ENCODE data around the gene UBE2G1.

DNA sequence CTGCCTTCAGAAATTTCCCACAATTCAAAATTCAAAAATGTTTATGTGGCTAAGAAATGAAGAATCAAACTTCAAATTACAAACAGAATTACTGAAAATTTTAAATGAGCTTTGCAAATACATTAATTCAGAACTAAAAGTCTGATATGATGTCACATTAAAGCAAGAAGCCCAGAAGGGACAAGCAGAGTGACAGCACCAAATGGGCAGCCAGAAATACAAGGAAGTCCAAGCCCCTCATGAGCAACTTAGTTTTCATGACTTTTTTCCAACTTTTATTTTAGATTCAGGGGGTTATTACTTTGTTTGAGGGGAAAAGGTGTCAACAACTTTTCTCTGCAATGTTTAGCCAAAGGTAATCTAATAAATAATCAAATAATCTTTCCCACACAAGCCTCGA is 21.5 kb downstream of the UBE2G1 start:
- no peak for TF ChIP-seq CTCF (conservative IDR thresholded peaks at IDR 0.05)
- no peak for TF ChIP-seq ZFX (IDR thresholded peaks at IDR 0.05)

All from C4-2B (cell line).